Fibroblast of pulmonary artery (primary cell): ENCODE results near the gene JUP.

Source experiments
- DNase-seq: peaks from one replicate; pipeline ENCODE4 v3.0.0-alpha.2; 2010; ENCODE audit warnings: low read depth
- H3K4me3 ChIP-seq: replicated peaks from 2 replicates; pipeline ENCODE4 v1.5.1; 2011; ENCODE audit warnings: low read depth, mild to moderate bottlenecking, control low read depth, low read length, moderate library complexity
- TF ChIP-seq, protein P1 (sequence below): IDR thresholded peaks from 2 replicates; pipeline ENCODE4 v1.5.1; 2011; ENCODE audit warnings: mild to moderate bottlenecking, control low read depth, low read length, inconsistent platforms; ENCODE audit errors: missing control alignments

The JUP gene

DNA sequence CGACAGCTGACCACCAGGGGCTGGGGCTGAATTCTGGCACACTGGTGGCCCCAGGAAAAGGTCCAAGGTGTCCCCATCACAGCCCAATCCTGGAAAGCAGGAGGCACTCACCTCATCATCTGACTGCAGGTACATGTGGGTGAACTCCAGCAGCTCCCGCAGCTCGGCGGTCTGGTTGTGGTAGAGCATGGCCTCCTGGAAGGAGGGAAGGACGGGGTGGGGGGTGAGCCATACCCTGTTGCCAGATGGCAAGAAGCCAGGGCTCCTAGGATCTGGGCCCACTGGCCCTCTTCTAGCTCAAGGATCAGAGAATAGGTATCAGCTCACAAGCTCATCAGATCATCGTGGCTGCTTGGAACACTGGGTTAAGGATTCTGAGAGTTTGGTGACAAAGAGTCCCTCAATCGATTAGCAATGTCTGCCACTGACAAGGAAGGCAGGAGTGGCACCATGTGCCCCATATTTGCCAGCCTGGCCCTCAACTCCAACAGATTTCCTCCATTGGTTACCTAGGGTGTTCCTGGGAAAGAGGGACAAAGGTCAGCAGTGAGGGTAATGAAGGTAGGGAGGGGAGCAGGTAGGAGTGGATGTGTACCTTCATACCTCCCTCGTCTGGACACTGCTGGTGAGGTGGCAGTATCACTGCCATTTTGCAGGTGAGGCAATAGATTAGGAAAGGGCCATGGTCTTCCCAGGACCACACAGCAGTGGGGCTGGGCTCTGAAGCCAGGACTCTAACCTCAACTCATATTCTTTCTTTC lies 20.4 kb upstream of the JUP start:
- TF ChIP-seq, protein P1, sequence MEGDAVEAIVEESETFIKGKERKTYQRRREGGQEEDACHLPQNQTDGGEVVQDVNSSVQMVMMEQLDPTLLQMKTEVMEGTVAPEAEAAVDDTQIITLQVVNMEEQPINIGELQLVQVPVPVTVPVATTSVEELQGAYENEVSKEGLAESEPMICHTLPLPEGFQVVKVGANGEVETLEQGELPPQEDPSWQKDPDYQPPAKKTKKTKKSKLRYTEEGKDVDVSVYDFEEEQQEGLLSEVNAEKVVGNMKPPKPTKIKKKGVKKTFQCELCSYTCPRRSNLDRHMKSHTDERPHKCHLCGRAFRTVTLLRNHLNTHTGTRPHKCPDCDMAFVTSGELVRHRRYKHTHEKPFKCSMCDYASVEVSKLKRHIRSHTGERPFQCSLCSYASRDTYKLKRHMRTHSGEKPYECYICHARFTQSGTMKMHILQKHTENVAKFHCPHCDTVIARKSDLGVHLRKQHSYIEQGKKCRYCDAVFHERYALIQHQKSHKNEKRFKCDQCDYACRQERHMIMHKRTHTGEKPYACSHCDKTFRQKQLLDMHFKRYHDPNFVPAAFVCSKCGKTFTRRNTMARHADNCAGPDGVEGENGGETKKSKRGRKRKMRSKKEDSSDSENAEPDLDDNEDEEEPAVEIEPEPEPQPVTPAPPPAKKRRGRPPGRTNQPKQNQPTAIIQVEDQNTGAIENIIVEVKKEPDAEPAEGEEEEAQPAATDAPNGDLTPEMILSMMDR: no peak
- no peak overlapping the region for H3K4me3 ChIP-seq
- DNase-seq: no peak

DNA sequence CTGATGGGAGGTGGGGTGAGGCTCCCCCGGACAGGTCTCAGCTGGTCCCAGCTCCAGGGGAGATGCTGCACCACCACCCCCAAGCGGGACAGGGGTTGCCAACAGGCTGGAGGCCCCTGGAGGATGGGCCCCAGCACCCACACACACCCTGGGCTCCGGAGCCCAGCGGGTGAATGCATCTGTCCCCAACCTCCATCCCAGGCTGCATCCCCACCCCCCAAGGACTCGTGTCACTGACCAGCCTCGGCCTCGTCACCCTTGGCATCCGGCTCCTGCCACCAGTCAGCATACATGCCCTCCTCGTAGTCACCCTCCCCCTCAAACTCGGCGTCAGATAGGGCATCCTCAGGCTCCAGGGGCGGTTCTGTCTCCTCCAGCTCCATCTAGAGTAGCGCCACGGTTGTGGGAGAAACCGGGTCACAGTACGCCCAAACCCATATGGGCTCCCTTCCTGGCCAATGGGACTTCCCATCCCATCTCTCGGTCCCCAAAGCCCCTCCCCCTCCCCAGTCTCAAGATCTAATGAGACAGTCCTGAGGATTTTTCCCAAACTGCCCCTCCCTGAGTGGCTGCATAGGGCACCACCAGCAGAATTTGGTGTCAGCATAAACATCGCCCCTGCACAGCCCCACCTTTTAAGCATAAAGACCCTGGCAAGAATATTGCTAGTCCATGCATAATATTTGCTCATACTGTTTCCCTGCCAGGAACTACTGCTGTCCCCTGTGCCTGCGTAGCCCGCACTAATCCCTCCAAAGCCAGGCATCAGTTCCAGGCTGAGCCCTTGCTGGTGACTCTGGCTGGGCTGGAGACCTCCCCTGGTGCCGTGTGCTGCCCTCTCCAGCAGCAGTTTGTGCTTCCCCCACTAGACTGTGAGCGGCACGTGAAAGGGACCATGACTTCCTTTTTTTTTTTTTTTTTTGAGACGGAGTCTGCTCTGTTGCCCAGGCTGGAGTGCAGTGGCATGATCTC lies 16.8 kb upstream of the JUP start:
- no peak for DNase-seq
- no peak overlapping the region for H3K4me3 ChIP-seq
- TF ChIP-seq, protein P1: no peak

DNA sequence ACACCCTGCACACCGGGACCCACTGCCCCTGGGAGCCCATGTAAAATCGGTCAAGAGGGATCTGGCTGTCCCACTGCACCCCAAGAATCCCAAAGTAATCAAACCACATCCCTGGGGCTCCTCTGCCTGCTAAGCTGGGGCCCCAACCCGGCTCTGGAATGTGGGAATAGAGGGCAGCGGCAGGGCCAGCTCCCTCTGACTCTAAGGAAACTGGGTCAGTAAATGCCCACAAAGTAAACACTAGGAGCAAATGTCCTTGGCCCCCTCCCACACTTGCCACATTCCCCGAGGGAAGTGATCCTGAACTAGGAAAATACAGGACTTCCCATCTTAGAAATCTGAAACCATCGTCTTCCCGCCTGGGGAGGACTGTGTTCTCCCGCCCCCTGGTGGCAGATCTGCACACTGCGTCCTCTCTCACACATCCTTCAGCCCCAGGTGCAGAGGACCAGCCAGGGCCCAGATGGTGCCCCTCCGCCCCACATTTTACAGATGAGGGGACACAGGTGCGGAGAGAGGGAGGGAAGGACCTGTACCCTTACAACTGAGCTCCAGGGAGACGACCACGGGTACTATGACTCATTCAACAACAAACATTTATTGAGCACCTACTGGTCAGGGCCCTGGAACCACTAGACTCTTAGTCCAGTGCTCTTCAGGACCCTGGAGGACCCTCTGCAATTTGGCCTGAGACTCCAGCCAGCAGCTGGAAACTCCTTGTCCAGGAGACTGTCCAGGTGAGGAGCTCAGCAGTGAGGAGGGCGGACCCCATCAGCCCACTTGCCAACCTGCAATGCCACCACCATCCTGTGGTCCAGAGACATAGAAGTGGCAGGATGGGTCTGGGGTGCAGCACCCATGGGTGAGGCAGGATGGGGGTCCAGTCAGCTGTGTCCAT lies 15.1 kb upstream of the JUP start:
- no peak overlapping the region for H3K4me3 ChIP-seq
- DNase-seq: peak; percentile 82

DNA sequence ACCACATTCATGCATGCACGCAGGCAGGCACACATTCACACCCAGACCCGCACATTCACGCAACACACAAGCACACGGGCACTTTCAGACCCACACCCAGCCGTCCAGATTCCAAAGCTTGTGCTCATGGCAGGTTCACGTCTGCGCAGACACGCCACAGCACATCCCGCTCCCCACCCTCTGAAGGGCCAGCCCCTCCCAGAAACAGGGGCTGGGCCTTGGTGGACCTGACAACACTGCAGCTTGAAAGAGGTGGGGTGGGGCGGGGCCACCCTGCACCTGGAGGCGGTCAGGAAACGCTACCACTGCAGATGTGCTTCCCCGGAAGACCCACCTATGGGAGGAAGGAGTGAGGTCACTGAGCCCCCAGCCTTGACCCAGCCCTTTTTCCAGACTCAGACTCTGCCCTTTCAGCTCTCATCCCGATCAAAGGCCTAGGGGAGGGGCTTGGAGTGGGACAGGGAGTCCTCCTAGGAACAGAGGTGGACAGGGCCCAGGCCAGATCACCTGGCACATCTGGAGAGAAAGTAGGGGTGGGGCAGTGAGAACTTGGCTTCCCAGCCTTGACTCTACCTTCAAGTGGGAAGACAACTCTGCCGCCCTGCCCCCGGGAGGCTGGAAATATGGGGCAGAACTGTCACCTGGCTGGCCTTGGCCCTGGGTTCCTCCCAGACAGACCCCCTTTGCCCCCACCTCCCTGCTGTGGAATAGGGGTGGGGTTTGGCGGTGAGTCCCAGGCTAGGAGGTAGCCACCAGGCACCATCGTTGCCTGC lies 14.3 kb upstream of the JUP start:
- H3K4me3 ChIP-seq: no peak overlapping the region
- TF ChIP-seq, protein P1: no peak
- DNase-seq: peak; percentile 44

More for the DNA sequence above, 15.1 kb upstream of the JUP start:
- TF ChIP-seq, protein P1: peak; percentile 92

DNA sequence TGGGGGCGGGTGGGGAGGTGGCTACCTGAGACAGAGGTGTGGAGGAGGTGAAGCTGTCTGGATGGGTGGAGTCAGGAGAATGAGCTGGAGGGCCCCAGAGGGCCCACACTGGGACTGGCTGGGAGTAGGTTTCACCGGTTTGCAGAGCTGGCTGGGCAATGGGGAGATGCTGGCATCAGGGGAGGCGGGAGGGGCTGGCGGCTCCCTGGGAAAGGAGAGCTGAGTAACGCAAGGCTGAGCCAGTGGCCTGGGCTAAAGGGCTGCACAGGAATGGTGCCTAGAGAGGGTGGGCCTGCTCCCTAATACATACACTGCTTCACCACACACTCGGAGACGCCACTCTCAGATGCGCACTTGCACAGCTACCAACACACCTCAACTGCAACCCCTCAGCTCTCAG lies 12.9 kb upstream of the JUP start:
- TF ChIP-seq, protein P1: no peak
- no peak overlapping the region for H3K4me3 ChIP-seq
- no peak for DNase-seq

DNA sequence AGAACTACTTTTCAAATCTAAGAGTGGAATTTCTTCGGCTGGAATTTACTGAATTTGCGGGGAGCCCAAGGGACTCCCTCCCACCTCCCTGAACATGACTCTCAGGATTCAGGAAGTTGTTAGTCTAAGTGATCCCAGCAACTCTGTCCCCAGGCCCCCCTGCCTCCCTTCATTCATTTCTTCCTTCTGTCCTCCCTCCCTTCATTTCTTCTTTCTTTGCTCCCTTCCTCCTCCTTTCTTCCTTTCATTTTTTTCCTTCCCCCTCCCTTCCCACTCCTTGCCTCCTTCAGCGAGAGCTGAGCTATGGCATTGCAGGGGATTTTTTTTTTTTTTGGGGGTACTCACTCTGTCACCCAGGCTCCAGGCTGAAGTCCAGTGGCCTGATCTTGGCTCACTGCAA lies 10.9 kb upstream of the JUP start:
- H3K4me3 ChIP-seq: no peak overlapping the region
- TF ChIP-seq, protein P1: no peak
- no peak for DNase-seq
